K562 treated with DMSO at 1 percent for 12 hours (cell line): Measurements from ENCODE around the gene TSACC. TPM values are rescaled to one million over a fixed set of nuclear protein-coding genes. Genes with fewer than 3 reads are reported as not detected.

Source experiments
- total RNA-seq: library from RNA; unstranded; fragments of 300-600 nt; gene quantifications from 2 replicates; pipeline ENCODE4 v1.2.3, GENCODE V29; 2022; ENCODE audit not compliant: insufficient read depth

The TSACC gene
- total RNA-seq, result 3.8 TPM in 1 of 2 replicates, not detected in the other

DNA sequence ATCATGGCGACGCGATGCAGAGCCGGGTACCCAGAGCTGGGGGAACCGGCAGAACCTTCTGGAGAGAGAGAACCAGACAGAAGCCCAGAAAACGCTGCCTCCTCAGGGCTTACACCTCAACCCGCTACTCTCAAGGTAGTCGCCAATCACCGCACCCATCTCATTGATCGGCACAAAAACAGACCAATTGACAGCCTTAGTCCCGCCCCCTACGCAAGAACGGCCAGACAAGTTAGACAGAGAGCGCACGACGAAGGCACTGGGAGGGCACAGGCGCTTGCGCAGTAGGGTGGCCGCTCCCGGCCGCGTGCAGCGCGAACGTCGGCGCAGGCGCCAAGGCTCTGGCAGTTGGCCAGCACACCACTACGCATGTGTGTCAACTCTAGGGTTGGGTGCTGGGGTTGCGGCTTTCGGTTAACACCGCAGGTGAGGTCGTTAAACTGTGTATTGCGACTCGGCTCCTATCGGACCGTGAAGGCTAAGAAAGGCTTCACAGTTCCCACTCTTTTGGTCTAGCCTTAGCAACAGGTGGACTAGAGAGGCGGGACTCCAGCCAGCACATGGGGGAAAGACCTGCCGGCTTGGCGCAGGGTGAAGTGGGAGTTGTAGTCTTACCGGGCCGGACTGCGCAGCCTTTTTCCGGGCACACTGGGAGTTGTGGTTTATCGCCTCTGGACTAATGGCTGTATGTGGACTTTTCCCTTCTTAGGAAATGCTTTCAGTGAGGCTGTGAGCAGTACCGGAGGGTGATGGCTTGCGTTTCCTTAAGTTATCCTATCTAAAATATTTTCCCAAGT, at the start of gene TSACC, which contains the start of gene CCT3:
Gene TSACC (plus strand): TSS at position 347 of the 797 bp plus-strand sequence. CDS start 1,232 bp downstream, outside the sequence.
Gene CCT3 (minus strand): TSS at position 113 of the 797 bp plus-strand sequence. CDS start 108 bp downstream, at position 5.

DNA sequence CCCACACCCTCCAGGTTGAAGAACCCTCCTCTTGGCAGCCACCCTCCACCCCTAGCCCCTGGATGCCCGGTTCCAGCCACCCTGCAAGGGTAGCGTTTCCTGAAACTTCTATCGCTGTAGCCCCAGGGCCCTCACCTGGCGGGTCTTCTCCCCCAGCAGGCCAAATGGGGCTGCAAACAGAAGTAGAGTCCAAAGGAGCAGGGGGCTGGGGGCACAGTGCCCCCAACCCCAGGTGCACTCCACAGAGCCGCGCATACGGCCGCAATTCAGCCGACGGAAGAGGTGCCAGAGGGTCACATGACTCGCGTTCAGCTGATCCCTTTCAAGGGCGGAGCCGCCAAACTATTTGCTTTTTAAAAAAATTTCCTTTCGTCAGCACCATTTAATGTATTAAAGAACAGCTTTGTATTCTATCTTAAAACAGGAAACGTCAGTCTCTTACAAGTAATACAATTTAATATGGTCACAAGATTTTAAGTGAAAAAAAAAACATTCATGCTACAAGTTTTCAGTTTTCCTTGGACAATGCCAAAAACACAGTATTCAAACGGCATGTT, 42.9 kb upstream of the TSACC start, which contains the start of gene GLMP:
Gene GLMP (minus strand): TSS at position 289 of the 557 bp plus-strand sequence. CDS start 34 bp downstream, at position 255.

DNA sequence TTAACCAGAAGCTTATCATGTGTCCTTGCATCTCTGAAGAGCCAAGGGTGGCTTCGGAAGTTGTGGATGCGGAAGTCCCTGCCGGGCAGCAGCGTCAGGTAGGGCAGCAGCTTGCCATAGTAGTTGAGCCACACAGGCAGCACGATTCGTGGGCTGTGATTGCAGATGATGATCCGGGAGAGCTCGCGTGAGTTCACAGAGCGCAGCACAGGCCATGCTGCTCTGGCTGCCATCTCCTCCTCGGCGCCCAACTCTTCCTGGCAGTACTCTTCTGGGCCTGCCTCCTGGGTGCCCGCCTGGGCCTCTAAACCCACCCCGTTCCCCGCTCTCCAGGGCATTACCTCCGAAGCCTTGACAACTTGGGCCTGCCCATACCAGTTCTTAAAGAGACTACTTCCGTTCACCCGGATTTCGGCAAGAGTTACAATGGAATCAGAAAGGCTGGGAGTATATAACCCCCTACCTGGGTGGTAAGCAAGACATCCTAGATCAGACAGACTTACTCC, 39.4 kb upstream of the TSACC start, which contains the start of gene VHLL:
Gene VHLL (minus strand): TSS at position 456 of the 506 bp plus-strand sequence. CDS start 118 bp downstream, at position 338.

DNA sequence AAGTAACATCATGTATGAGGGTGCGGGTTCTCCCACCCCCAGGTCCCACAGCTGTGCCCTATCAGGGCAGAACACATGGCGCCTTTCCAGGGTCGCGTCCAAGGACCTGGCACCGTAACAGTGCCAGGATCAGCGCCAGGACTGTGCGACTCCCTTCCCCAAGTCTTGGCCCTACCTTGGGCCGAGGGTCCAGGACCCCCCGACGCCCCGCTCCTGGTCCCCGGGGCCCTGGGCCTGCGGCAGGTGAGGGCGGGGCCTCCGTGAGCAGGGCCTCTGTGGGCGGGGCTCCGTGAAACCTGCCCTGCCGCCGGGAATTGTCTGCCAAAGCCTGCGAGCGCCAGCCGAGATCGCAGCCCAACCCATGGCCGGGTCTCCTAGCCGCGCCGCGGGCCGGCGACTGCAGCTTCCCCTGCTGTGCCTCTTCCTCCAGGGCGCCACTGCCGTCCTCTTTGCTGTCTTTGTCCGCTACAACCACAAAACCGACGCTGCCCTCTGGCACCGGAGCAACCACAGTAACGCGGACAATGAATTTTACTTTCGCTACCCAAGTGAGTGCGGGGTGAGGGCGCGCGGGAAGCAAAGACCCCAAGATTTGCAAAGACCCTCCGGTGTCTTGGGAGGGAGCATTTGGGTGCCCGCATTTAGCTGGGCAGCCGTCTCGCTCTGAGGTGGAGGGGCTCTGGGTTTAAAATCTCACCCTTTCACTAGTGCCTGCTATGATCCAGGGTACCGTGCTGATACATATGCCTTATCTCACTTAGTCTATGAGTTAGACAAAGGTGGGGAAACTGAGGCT, 30.8 kb downstream of the TSACC start, which contains the start of gene RHBG:
Gene RHBG (plus strand): TSS at position 323 of the 796 bp plus-strand sequence. CDS start 39 bp downstream, at position 362.

Other genes with a start within 250 kb of the TSACC start
- 239 and 270 TPM in 2 replicates for gene LMNA, start 223.8 kb upstream of the TSACC start, total RNA-seq
- gene SEMA4A, start 184.9 kb upstream of the TSACC start, total RNA-seq, result 1.6 TPM in 1 of 2 replicates, not detected in the other
- gene SLC25A44, start 144.4 kb upstream of the TSACC start, total RNA-seq, result 9.3 and 18.5 TPM in 2 replicates
- 96.6 and 113 TPM in 2 replicates for gene PMF1, start 125.5 kb upstream of the TSACC start, total RNA-seq
- gene BGLAP, start 96.3 kb upstream of the TSACC start, total RNA-seq, result not detected in 2 replicates
- 4.1 and 4.5 TPM in 2 replicates for gene PAQR6, start 90.5 kb upstream of the TSACC start, total RNA-seq
- 36.7 and 73.9 TPM in 2 replicates for gene SMG5, start 55.7 kb upstream of the TSACC start, total RNA-seq
- gene TMEM79, start 54.2 kb upstream of the TSACC start, total RNA-seq, result 3.2 and 7.2 TPM in 2 replicates
- gene GLMP, start 42.8 kb upstream of the TSACC start, total RNA-seq, result 33.1 and 35.7 TPM in 2 replicates
- gene VHLL, start 39.2 kb upstream of the TSACC start, total RNA-seq, result not detected in 2 replicates
- gene CCT3, start 234 bp upstream of the TSACC start, total RNA-seq, result 311 and 326 TPM in 2 replicates
- gene RHBG, start 30.7 kb downstream of the TSACC start, total RNA-seq, result not detected in 2 replicates
- gene MEF2D, start 162.2 kb downstream of the TSACC start, total RNA-seq, result 3.6 and 12.6 TPM in 2 replicates
- gene IQGAP3, start 234.0 kb downstream of the TSACC start, total RNA-seq, result 7.9 and 29.1 TPM in 2 replicates
- gene TTC24, start 241.2 kb downstream of the TSACC start, total RNA-seq, result not detected in 2 replicates